ENCODE results near the gene SURF2. TPM values are rescaled to one million over a fixed set of nuclear protein-coding genes. Genes with fewer than 3 reads are reported as not detected.

The SURF2 gene
- total and polyA plus RNA-seq, 9 of the 15 experiments (the other 6 are each of a cell fraction or from before 2014, with no cell fraction given) = 5.5 to 82.5 (median 21.3) TPM

DNA sequence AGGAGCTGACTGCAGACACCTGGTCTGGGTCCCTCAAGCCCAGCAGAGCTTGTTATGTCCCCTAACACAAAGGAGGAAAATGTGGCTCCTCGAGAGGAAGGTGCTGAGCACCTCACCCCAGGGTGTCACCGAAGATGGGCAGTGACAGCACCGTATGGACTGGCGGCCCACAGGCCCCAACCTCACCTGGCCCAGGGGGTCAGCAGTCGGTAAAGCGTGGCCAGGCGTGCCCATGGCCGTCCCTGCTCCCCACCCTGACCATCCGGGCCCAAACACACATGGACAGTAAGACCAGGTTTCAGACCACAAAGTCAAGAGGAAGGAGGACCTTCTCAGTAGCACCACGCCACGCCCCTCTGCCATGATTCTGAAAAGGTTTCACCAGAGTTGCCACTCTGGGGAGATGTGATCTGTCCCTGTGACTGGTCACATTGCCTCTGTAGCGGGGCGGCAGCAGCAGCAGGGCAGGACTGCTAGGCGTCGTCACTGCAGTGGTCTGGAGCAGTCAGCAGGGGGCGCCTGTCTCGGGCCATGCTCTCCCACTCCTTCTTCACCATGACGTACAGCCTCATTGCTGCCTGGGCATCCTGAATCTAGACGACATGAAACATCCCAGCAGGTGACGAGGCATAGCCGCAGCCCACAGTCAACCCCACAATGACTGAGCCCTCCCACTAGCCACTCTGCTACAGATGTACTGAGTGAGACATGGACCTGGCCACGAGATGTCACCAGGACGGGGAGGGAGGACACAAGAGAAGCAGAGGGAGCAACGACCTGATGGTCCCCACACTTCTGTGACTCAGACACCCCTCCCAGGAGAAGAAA lies 50.3 kb downstream of the SURF2 start (continued):
- TF ChIP-seq BCOR (IDR thresholded peaks at IDR 0.05) (no peak), LARP7 (IDR thresholded peaks at IDR 0.05) (no peak), ETS2 (tag; IDR thresholded peaks at IDR 0.05; ENCODE audit: borderline replicate concordance, poor library complexity, severe bottlenecking) (no peak), THRB (CRISPR knock-in tag; conservative IDR thresholded peaks at IDR 0.05) (no peak), MCM3 (IDR thresholded peaks at IDR 0.05) (no peak), KLF16 (IDR thresholded peaks at IDR 0.05) (peak; percentile 24; the same call in 1 of the 2 replicates), NR2C2 (CRISPR knock-in tag; IDR thresholded peaks at IDR 0.05) (no peak), NR2C2 (tag; IDR thresholded peaks at IDR 0.05) (no peak), GABPB1 (CRISPR knock-in tag; IDR thresholded peaks at IDR 0.05) (no peak), CTBP1 (IDR thresholded peaks at IDR 0.05; ENCODE audit: borderline replicate concordance) (peak; percentile 36; the same call in 1 of the 2 replicates), TRIM28 (IDR thresholded peaks at IDR 0.05) (no peak), POLR2AphosphoS2 (IDR thresholded peaks at IDR 0.05; ENCODE audit: low read length) (no peak), RAD21 (CRISPR knock-in tag; conservative IDR thresholded peaks at IDR 0.05 in 1 of 2, IDR thresholded peaks at IDR 0.05 in 1 of 2) (peak; percentile 49 to 68), ADNP (tag; IDR thresholded peaks at IDR 0.05) (no peak), SIN3B (IDR thresholded peaks at IDR 0.05; ENCODE audit: low read depth) (no peak), TAF7 (tag; IDR thresholded peaks at IDR 0.05) (no peak), BRF1 (IDR thresholded peaks at IDR 0.05; ENCODE audit: borderline replicate concordance, extremely low read depth, insufficient read length) (no peak), ZFPM2 (CRISPR knock-in tag; IDR thresholded peaks at IDR 0.05) (no peak), RBFOX2 (IDR thresholded peaks at IDR 0.05; ENCODE audit: low read depth, low read length) (0 out of 2 replicates have a peak, but pooled peaks have one; percentile 26), YY1 (IDR thresholded peaks at IDR 0.05; ENCODE audit: borderline replicate concordance in 1 of 3, control insufficient read depth in 1 of 3, extremely low read depth in 1 of 3, insufficient read depth in 3 of 3, insufficient read length in 1 of 3, insufficient replicate concordance in 2 of 3, low read depth in 1 of 3, low read length in 2 of 3) (peak in 1 of 3 experiments; percentile 21)
- TF ChIP-seq, protein P1, sequence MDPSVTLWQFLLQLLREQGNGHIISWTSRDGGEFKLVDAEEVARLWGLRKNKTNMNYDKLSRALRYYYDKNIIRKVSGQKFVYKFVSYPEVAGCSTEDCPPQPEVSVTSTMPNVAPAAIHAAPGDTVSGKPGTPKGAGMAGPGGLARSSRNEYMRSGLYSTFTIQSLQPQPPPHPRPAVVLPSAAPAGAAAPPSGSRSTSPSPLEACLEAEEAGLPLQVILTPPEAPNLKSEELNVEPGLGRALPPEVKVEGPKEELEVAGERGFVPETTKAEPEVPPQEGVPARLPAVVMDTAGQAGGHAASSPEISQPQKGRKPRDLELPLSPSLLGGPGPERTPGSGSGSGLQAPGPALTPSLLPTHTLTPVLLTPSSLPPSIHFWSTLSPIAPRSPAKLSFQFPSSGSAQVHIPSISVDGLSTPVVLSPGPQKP (CRISPR knock-in tag; IDR thresholded peaks at IDR 0.05) = no peak
- TF ChIP-seq, protein P2, sequence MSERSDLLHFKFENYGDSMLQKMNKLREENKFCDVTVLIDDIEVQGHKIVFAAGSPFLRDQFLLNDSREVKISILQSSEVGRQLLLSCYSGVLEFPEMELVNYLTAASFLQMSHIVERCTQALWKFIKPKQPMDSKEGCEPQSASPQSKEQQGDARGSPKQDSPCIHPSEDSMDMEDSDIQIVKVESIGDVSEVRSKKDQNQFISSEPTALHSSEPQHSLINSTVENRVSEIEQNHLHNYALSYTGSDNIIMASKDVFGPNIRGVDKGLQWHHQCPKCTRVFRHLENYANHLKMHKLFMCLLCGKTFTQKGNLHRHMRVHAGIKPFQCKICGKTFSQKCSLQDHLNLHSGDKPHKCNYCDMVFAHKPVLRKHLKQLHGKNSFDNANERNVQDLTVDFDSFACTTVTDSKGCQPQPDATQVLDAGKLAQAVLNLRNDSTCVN (CRISPR knock-in tag; IDR thresholded peaks at IDR 0.05) = no peak
- TF ChIP-seq, protein P3, sequence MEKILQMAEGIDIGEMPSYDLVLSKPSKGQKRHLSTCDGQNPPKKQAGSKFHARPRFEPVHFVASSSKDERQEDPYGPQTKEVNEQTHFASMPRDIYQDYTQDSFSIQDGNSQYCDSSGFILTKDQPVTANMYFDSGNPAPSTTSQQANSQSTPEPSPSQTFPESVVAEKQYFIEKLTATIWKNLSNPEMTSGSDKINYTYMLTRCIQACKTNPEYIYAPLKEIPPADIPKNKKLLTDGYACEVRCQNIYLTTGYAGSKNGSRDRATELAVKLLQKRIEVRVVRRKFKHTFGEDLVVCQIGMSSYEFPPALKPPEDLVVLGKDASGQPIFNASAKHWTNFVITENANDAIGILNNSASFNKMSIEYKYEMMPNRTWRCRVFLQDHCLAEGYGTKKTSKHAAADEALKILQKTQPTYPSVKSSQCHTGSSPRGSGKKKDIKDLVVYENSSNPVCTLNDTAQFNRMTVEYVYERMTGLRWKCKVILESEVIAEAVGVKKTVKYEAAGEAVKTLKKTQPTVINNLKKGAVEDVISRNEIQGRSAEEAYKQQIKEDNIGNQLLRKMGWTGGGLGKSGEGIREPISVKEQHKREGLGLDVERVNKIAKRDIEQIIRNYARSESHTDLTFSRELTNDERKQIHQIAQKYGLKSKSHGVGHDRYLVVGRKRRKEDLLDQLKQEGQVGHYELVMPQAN (IDR thresholded peaks at IDR 0.05; ENCODE audit: borderline replicate concordance) = no peak
